OCI-LY3 (cell line): ENCODE data around the gene SLA2.

Experiments used
- CTCF ChIP-seq: fragments of 200-600, 300-600 bp; sonication (generic); IDR thresholded peaks from 2 replicates; pipeline ENCODE4 v1.5.1; 2014; ENCODE audit warnings: antibody characterized with exemption, low read length, low read depth
- EZH2phosphoT487 ChIP-seq: fragments of 200-600 bp; shearing (Covaris generic); IDR thresholded peaks from 2 replicates; pipeline ENCODE4 v1.6.1; 2018; ENCODE audit warnings: antibody characterized with exemption, mixed run types, low read depth

- TF ChIP-seq CTCF (no peak), EZH2phosphoT487 (no peak)
Observed at GRCh38 chr20:36620917-36621316, 25.1 kb downstream of the SLA2 start.
